Measurements from ENCODE around the gene CHN1. TPM values are rescaled to one million over a fixed set of nuclear protein-coding genes. Genes with fewer than 3 reads are reported as not detected.

CHN1 gene
- total and polyA plus RNA-seq, 7 experiments from 2014 or later, result 0.81 to 3.5 (median 1.4) TPM

- no peak for ATAC-seq
- ChIA-PET CTCF (interaction anchor here (0.6 kb wide), 1 partner anchor 81 kb away, joined by 3 read pairs; no protein-coding TSS in a partner anchor), POLR2A (no interaction called here)
- peaks cover 28 to 39% of the 10 kb centered on the region in 2 donors for H3K4me1 ChIP-seq (ENCODE audit: control insufficient read depth in 2 of 2, insufficient read depth in 2 of 2, low read length in 2 of 2)
- H3K4me3 ChIP-seq (ENCODE audit: low read length), result no peak overlapping the region
- no peak overlapping the region for H3K27ac ChIP-seq (ENCODE audit: low read depth, low read length)
- no peaks in the 10 kb centered on the region for H3K27me3 ChIP-seq (ENCODE audit: control insufficient read depth in 2 of 2, insufficient read depth in 2 of 2, low read length in 2 of 2)
- DNase-seq, result no peak
- Mint-ChIP-seq H3K4me1 (peaks cover 32 to 60% (median 50%) of the 10 kb centered on the region in 7 donors), H3K9me3 (no peaks in the 10 kb centered on the region), H3K36me3 (peaks cover 0 to 3% (median 0%) of the 10 kb centered on the region in 5 donors), H3K27ac (peak overlapping the region in 5 of 9 donors; percentile 95 to 97 (median 96)), H3K4me3 (no peak overlapping the region), H3K27me3 (peaks cover 0 to 2% (median 0%) of the 10 kb centered on the region in 5 donors)
- no peaks in the 10 kb centered on the region for H3K9me3 ChIP-seq (ENCODE audit: control insufficient read depth in 2 of 3, low read length in 3 of 3)
- H3K36me3 ChIP-seq (ENCODE audit: control insufficient read depth in 2 of 3, insufficient read depth in 3 of 3, low read length in 3 of 3), result no peaks in the 10 kb centered on the region
- intact Hi-C loops (cut with micrococcal nuclease), result loop anchor here in 1 of 2 donors (5.0 kb wide), 2 partner anchors 289 to 391 kb away; partner anchors contain the start of genes ATF2 and GPR155
Observed at GRCh38 chr2:174776675-174777074, 228.5 kb downstream of the CHN1 start.

- no peaks in the 10 kb centered on the region for H3K27me3 ChIP-seq (ENCODE audit: control insufficient read depth in 2 of 2, insufficient read depth in 2 of 2, low read length in 2 of 2)
- no peak overlapping the region for H3K4me3 ChIP-seq (ENCODE audit: low read length)
- H3K9me3 ChIP-seq (ENCODE audit: control insufficient read depth in 2 of 3, low read length in 3 of 3), result no peaks in the 10 kb centered on the region
- H3K36me3 Mint-ChIP-seq, result peaks cover 0 to 3% (median 0%) of the 10 kb centered on the region in 5 donors
- peaks cover 0 to 2% (median 0%) of the 10 kb centered on the region in 5 donors for H3K27me3 Mint-ChIP-seq
- H3K9me3 Mint-ChIP-seq, result no peaks in the 10 kb centered on the region
- ATAC-seq (no peak), DNase-seq (no peak)
- H3K27ac Mint-ChIP-seq, result peak overlapping the region in 6 of 9 donors; percentile 56 to 97 (median 96)
- ChIA-PET CTCF (interaction anchor here (1.4 to 1.9 kb wide), 2 partner anchors 27 to 213 kb away, joined by 3 to 7 read pairs; no protein-coding TSS in a partner anchor), POLR2A (no interaction called here)
- no peak overlapping the region for H3K27ac ChIP-seq (ENCODE audit: low read depth, low read length)
- peaks cover 28 to 39% of the 10 kb centered on the region in 2 donors for H3K4me1 ChIP-seq (ENCODE audit: control insufficient read depth in 2 of 2, insufficient read depth in 2 of 2, low read length in 2 of 2)
- H3K4me3 Mint-ChIP-seq, result no peak overlapping the region
- intact Hi-C loops (cut with micrococcal nuclease), result loop anchor here in 1 of 2 donors (5.0 kb wide), 2 partner anchors 289 to 391 kb away; partner anchors contain the start of genes ATF2 and GPR155
- H3K4me1 Mint-ChIP-seq, result peaks cover 32 to 60% (median 50%) of the 10 kb centered on the region in 7 donors
- H3K36me3 ChIP-seq (ENCODE audit: control insufficient read depth in 2 of 3, insufficient read depth in 3 of 3, low read length in 3 of 3), result no peaks in the 10 kb centered on the region
Observed at GRCh38 chr2:174776223-174776622, 229.0 kb downstream of the CHN1 start.

GRCh38 chr2:174775571-174775980 is 229.6 kb downstream of the CHN1 start:
- Histone ChIP-seq H3K36me3 (ENCODE audit: control insufficient read depth in 2 of 3, insufficient read depth in 3 of 3, low read length in 3 of 3) (no peaks in the 10 kb centered on the region), H3K9me3 (ENCODE audit: control insufficient read depth in 2 of 3, low read length in 3 of 3) (no peaks in the 10 kb centered on the region), H3K27me3 (ENCODE audit: control insufficient read depth in 2 of 2, insufficient read depth in 2 of 2, low read length in 2 of 2) (no peaks in the 10 kb centered on the region), H3K4me1 (ENCODE audit: control insufficient read depth in 2 of 2, insufficient read depth in 2 of 2, low read length in 2 of 2) (peaks cover 28 to 39% of the 10 kb centered on the region in 2 donors), H3K4me3 (ENCODE audit: low read length) (no peak overlapping the region), H3K27ac (ENCODE audit: low read depth, low read length) (no peak overlapping the region)
- no peak for DNase-seq
- intact Hi-C loops (cut with micrococcal nuclease), result loop anchor here in 1 of 2 donors (5.0 kb wide), 2 partner anchors 288 to 392 kb away; partner anchors contain the start of genes ATF2 and GPR155
- peaks cover 0 to 3% (median 0%) of the 10 kb centered on the region in 5 donors for H3K36me3 Mint-ChIP-seq
- no peak for ATAC-seq
- H3K4me3 Mint-ChIP-seq, result no peak overlapping the region
- ChIA-PET CTCF (interaction anchor here (1.4 to 1.9 kb wide), 2 partner anchors 26 to 214 kb away, joined by 3 to 7 read pairs; no protein-coding TSS in a partner anchor), POLR2A (no interaction called here)
- H3K9me3 Mint-ChIP-seq, result no peaks in the 10 kb centered on the region
- H3K4me1 Mint-ChIP-seq, result peaks cover 32 to 57% (median 45%) of the 10 kb centered on the region in 7 donors
- H3K27ac Mint-ChIP-seq, result peak overlapping the region in 5 of 9 donors; percentile 0 to 96 (median 95)
- H3K27me3 Mint-ChIP-seq, result peaks cover 0 to 2% (median 0%) of the 10 kb centered on the region in 5 donors

- ATAC-seq, result no peak
- DNase-seq, result no peak
- Histone ChIP-seq H3K4me3 (ENCODE audit: low read length) (no peak overlapping the region), H3K4me1 (ENCODE audit: control insufficient read depth in 2 of 2, insufficient read depth in 2 of 2, low read length in 2 of 2) (peaks cover 28 to 39% of the 10 kb centered on the region in 2 donors), H3K36me3 (ENCODE audit: control insufficient read depth in 2 of 3, insufficient read depth in 3 of 3, low read length in 3 of 3) (no peaks in the 10 kb centered on the region), H3K27ac (ENCODE audit: low read depth, low read length) (no peak overlapping the region), H3K27me3 (ENCODE audit: control insufficient read depth in 2 of 2, insufficient read depth in 2 of 2, low read length in 2 of 2) (no peaks in the 10 kb centered on the region), H3K9me3 (ENCODE audit: control insufficient read depth in 2 of 3, low read length in 3 of 3) (no peaks in the 10 kb centered on the region)
- H3K36me3 Mint-ChIP-seq, result peaks cover 0 to 3% (median 0%) of the 10 kb centered on the region in 5 donors
- peaks cover 29 to 53% (median 41%) of the 10 kb centered on the region in 7 donors for H3K4me1 Mint-ChIP-seq
- H3K27me3 Mint-ChIP-seq, result peaks cover 0 to 2% (median 0%) of the 10 kb centered on the region in 5 donors
- CTCF ChIA-PET, result interaction anchor here (1.4 to 1.9 kb wide), 2 partner anchors 25 to 214 kb away, joined by 3 to 7 read pairs; no protein-coding TSS in a partner anchor
- POLR2A ChIA-PET, result no interaction called here
- H3K9me3 Mint-ChIP-seq, result no peaks in the 10 kb centered on the region
- H3K4me3 Mint-ChIP-seq, result no peak overlapping the region
- intact Hi-C loops (cut with micrococcal nuclease), result loop anchor here in 1 of 2 donors (5.0 kb wide), 2 partner anchors 288 to 392 kb away; partner anchors contain the start of genes ATF2 and GPR155
- H3K27ac Mint-ChIP-seq, result peak overlapping the region in 5 of 9 donors; percentile 0 to 96 (median 50)
Observed at GRCh38 chr2:174774886-174775285, 230.3 kb downstream of the CHN1 start.

- intact Hi-C loops (cut with micrococcal nuclease), result no loop called here
- Mint-ChIP-seq H3K4me1 (peaks cover 17 to 36% (median 28%) of the 10 kb centered on the region in 7 donors), H3K36me3 (peaks cover 0 to 3% (median 0%) of the 10 kb centered on the region in 5 donors), H3K27ac (peak overlapping the region in 3 of 9 donors; percentile 9 to 83 (median 9)), H3K27me3 (peaks cover 0 to 2% (median 0%) of the 10 kb centered on the region in 5 donors), H3K4me3 (no peak overlapping the region), H3K9me3 (no peaks in the 10 kb centered on the region)
- no peak for ATAC-seq
- H3K36me3 ChIP-seq (ENCODE audit: control insufficient read depth in 2 of 3, insufficient read depth in 3 of 3, low read length in 3 of 3), result no peaks in the 10 kb centered on the region
- no peak for DNase-seq
- peaks cover 13 to 22% of the 10 kb centered on the region in 2 donors for H3K4me1 ChIP-seq (ENCODE audit: control insufficient read depth in 2 of 2, insufficient read depth in 2 of 2, low read length in 2 of 2)
- H3K27ac ChIP-seq (ENCODE audit: low read depth, low read length), result no peak overlapping the region
- H3K9me3 ChIP-seq (ENCODE audit: control insufficient read depth in 2 of 3, low read length in 3 of 3), result no peaks in the 10 kb centered on the region
- CTCF ChIA-PET, result interaction anchor here (4.0 kb wide), 1 partner anchor 24 kb away, joined by 12 read pairs; no protein-coding TSS in a partner anchor
- POLR2A ChIA-PET, result interaction anchor here (1.1 to 1.3 kb wide), 2 partner anchors 31 to 73 kb away, joined by 3 read pairs; no protein-coding TSS in a partner anchor
- no peak overlapping the region for H3K4me3 ChIP-seq (ENCODE audit: low read length)
- no peaks in the 10 kb centered on the region for H3K27me3 ChIP-seq (ENCODE audit: control insufficient read depth in 2 of 2, insufficient read depth in 2 of 2, low read length in 2 of 2)
Observed at GRCh38 chr2:174773215-174773614, 232.0 kb downstream of the CHN1 start.

GRCh38 chr2:174772472-174772801 is 232.7 kb downstream of the CHN1 start:
- Histone ChIP-seq H3K27ac (ENCODE audit: low read depth, low read length) (no peak overlapping the region), H3K27me3 (ENCODE audit: control insufficient read depth in 2 of 2, insufficient read depth in 2 of 2, low read length in 2 of 2) (no peaks in the 10 kb centered on the region), H3K4me3 (ENCODE audit: low read length) (no peak overlapping the region), H3K9me3 (ENCODE audit: control insufficient read depth in 2 of 3, low read length in 3 of 3) (no peaks in the 10 kb centered on the region), H3K4me1 (ENCODE audit: control insufficient read depth in 2 of 2, insufficient read depth in 2 of 2, low read length in 2 of 2) (peaks cover 5 to 14% of the 10 kb centered on the region in 2 donors), H3K36me3 (ENCODE audit: control insufficient read depth in 2 of 3, insufficient read depth in 3 of 3, low read length in 3 of 3) (no peaks in the 10 kb centered on the region)
- H3K36me3 Mint-ChIP-seq, result peaks cover 0 to 3% (median 0%) of the 10 kb centered on the region in 5 donors
- peak overlapping the region in 3 of 9 donors; percentile 34 to 91 (median 70) for H3K27ac Mint-ChIP-seq
- ChIA-PET POLR2A (interaction anchor here (1.3 kb wide), 1 partner anchor 73 kb away, joined by 3 read pairs; no protein-coding TSS in a partner anchor), CTCF (interaction anchor here (0.7 to 4.0 kb wide), 7 partner anchors 23 to 253 kb away, joined by 3 to 14 read pairs (median 5); no protein-coding TSS in a partner anchor)
- H3K4me3 Mint-ChIP-seq, result peak overlapping the region in 1 of 10 donors; percentile 24
- ATAC-seq (no peak), DNase-seq (no peak)
- intact Hi-C loops (cut with micrococcal nuclease), result no loop called here
- H3K27me3 Mint-ChIP-seq, result peaks cover 0 to 2% (median 0%) of the 10 kb centered on the region in 5 donors
- no peaks in the 10 kb centered on the region for H3K9me3 Mint-ChIP-seq
- H3K4me1 Mint-ChIP-seq, result peaks cover 9 to 28% (median 20%) of the 10 kb centered on the region in 7 donors

Measured in naive thymus-derived CD4-positive, alpha-beta T cell (primary cell).